Raji (cell line): Measurements from ENCODE around the gene IL25.

Source experiments
- POLR2A ChIP-seq: IDR thresholded peaks from 2 replicates; pipeline ENCODE4 v1.6.1; 2011; ENCODE audit warnings: low read depth, low read length, control low read depth; ENCODE audit not compliant: insufficient read depth

IL25 gene

DNA sequence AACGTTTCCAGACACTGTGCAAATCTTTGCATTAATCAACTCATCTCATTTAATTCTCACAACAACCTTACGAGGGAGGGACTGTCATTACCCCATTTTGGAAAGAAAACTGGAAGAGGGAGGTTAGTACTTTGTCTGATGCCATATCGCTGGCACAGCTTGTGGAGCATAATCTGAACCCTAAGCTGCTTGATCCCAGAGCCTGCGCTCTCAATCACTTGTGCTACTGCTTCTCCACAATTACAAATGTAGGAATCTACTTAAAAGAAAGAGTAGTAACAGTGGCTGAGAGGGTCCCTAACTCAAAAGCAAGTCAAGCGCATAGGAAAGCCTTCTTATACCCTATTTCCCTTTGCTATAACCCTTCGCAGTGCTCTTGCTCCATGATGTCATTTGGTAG is 10.8 kb upstream of the IL25 start:
- no peak for TF ChIP-seq POLR2A

- no peak for TF ChIP-seq POLR2A
These were observed 10.4 kb upstream of the IL25 start for GRCh38 chr14:23362200-23362599.

- TF ChIP-seq POLR2A = no peak
These were observed 8.2 kb upstream of the IL25 start for GRCh38 chr14:23364164-23365035.

DNA sequence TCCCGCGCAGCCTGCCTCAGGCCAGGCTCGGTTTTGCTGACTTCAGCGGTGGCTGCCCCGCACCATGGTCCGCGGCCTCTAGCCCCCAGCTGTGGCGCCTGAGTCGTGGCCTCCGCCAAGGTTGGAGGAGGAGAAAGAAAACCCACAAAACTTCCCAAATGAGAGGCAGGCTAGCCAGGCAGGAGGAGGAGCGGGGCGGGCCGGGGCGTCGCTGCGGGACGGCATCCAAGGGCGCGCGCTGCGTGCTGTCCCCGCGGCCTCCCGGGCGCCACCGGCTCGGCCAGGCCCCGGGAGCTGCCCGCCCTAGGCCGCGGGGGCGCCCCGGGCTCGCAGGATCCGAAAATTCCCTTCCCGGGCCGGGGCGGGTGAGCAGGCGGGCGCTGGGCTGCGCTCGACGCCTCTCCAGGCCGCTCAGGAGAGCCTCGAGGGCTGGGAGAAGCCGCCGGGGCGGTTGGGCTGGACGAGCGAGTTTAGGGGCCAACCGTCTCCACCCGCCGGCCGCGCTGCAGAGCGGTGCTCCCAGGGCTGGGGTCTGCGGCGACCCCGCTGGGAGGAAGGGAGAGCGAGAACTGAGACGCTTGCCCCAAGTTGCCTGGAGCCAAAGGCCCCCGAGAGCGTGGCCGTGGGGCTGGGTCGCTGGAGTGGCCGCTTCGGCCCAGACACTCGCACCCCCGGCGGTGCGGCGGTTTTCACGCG is 7.4 kb upstream of the IL25 start, which contains the start of gene EFS:
Gene EFS, minus strand, starts transcription at position 137 of the 696 bp plus-strand sequence. CDS start 147 bp downstream, outside the sequence.
- no peak for TF ChIP-seq POLR2A

DNA sequence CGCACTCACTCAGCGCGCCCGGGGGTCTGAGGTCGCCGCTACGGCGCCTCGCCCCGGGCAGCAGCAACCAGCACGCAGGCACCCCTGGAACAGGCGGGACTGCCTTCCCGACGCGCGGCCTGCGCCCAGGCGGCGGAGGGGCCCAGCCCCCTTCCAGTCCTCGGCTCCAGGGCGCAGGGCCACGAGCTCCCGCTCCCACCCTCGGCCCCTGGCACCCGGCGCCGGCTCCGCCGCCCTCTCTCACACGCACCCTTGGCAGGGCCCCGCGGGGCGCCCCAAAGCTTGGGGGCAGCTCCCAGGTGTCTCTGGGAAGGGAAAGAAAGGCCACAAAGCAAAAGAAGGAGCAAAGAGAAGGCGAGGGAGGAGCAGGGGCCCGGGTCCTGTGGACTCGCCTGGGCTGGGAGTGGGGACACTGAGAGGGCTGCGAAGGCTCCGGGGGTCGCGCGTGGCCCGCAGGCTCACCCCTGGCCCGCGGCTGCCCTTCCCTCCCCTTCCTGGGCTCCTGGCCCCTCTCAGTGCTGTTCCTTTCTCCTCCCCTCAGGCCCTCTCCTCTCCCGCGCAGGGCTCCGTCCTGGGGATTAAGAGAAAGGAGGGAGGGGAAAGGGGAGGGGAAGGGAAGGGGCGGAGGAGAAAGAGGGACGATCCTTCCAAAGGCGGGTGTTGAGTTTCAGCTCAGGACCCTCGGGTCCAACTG is 6.7 kb upstream of the IL25 start:
- TF ChIP-seq POLR2A = no peak

DNA sequence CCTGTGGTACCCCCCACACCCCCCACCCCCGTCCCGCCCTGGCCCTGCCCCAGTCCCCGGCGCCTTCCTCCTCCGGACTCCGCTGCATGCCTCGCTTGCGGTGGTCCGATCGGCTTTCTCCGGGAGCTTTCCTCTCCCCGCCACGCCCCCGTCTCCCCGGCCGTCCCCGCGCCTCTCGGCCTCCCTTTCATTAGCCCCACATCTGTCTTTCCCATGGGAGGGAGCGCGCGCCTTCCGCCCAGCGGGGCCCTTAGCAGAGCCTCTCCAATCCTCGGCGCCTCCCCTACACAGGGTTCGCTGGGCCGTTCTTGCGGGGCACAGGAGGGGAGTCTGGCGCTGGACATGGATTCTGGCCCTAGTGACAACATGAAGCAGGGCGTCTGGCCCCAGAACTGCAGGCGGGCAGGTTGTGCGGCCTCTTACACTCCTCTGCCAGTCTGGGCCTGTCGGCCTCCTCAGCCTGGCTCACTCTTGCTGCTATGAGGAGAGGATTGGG is 6.1 kb upstream of the IL25 start:
- TF ChIP-seq POLR2A = no peak

- TF ChIP-seq POLR2A = no peak
These were observed 2.4 kb upstream of the IL25 start for GRCh38 chr14:23370221-23370620.

GRCh38 chr14:23371865-23372264 is 744 bp upstream of the IL25 start:
- no peak for TF ChIP-seq POLR2A

- TF ChIP-seq POLR2A = no peak
These were observed 432 bp downstream of the IL25 start for GRCh38 chr14:23373041-23373440.

- TF ChIP-seq POLR2A = no peak
These were observed 3.1 kb downstream of the IL25 start for GRCh38 chr14:23375527-23376251.

GRCh38 chr14:23376482-23377197 is 4.0 kb downstream of the IL25 start, which contains the start of gene CMTM5:
Gene CMTM5, plus strand, starts transcription at chr14:23377046. Its CDS starts 206 bp downstream, at chr14:23377252.
- TF ChIP-seq POLR2A = no peak

- TF ChIP-seq POLR2A = no peak
These were observed 4.6 kb downstream of the IL25 start for GRCh38 chr14:23377198-23377550.

DNA sequence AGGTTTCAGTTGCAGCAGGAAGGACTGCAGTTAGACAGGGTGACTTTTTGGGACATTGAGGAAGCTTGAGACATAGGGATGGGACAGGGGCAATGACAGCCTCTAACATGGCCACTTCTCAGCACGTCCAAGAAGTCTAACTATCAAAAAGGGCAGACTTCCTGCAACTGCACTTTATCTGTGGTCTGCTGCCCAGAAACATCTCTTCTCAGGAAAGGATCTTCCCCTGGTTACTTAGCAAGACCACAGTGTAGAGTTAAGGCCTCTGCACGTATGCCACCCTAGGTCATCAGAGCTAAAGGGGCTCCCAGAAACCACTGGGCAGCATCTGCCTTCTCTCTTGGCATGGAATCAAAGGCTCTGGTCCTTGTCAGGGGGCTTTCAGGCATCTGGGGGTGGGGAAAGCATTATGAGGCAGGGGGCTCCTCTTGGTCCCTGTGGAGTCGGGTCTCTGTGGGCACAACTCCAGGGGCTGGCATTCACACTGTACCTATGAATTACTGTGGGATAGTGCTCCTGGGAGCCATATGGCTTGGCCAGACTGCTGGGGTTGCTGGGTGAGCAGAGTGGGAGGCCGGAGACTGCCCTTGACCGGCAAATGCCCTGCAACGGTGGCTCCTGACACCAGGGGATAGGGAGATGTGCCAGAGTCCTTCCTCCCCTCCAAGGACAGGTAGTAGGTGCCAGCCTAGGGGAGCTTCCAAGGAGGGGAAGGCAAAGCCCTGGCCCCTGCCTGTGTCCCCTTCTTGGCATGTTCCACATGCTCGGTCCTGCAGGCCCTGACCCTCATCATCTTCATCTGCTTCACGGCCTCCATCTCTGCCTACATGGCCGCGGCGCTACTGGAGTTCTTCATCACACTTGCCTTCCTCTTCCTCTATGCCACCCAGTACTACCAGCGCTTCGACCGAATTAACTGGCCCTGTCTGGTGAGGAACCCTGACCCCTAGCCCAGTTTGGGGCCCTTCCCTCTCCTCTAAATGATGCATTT is 5.3 kb downstream of the IL25 start:
- no peak for TF ChIP-seq POLR2A
